ENCODE measurements around the gene PRDM10. TPM values are rescaled to one million over a fixed set of nuclear protein-coding genes. Genes with fewer than 3 reads are reported as not detected.
"Not testable (repeated sequence)": the region's sequence is repeated elsewhere in the genome, so short reads cannot be mapped to it uniquely, and the experiment has no call there.

Gene PRDM10
- 6.6 TPM for total RNA-seq
- long read RNA-seq, partial matches to known transcripts, result 2 of 4 reads
- long read RNA-seq, other reads (novel, unspliced or antisense), result 2 of 4 reads

GRCh38 chr11:130002352-130002845, at the start of gene PRDM10:
Gene PRDM10, minus strand, starts transcription at chr11:130002835. Its CDS starts 41,871 bp downstream, at chr11:129960964.
- ATAC-seq (peak; percentile 86), DNase-seq (peak; percentile 95)
- intact Hi-C loops (cut with micrococcal nuclease), result no loop called here

GRCh38 chr11:130051082-130051481, 48.4 kb upstream of the PRDM10 start:
- ATAC-seq (peak; percentile 63), DNase-seq (no peak)
- intact Hi-C loops (cut with micrococcal nuclease), result no loop called here

GRCh38 chr11:130050257-130050656, 47.6 kb upstream of the PRDM10 start:
- ATAC-seq, result peak; percentile 79
- no peak for DNase-seq
- intact Hi-C loops (cut with micrococcal nuclease), result no loop called here

- DNase-seq, result no peak
- ATAC-seq, result no peak
- intact Hi-C loops (cut with micrococcal nuclease), result no loop called here
Measured at GRCh38 chr11:130049328-130049771, 46.7 kb upstream of the PRDM10 start.

GRCh38 chr11:130047141-130047540, 44.5 kb upstream of the PRDM10 start:
- DNase-seq (no peak), ATAC-seq (no peak)
- intact Hi-C loops (cut with micrococcal nuclease), result no loop called here

- intact Hi-C loops (cut with micrococcal nuclease), result no loop called here
- ATAC-seq, result peak; percentile 53
- no peak for DNase-seq
Measured at GRCh38 chr11:130043575-130043974, 40.9 kb upstream of the PRDM10 start.

GRCh38 chr11:130042093-130042591, 39.5 kb upstream of the PRDM10 start:
- DNase-seq (no peak), ATAC-seq (peak; percentile 28)
- intact Hi-C loops (cut with micrococcal nuclease), result no loop called here

- intact Hi-C loops (cut with micrococcal nuclease), result no loop called here
- DNase-seq (no peak), ATAC-seq (no peak)
Measured at GRCh38 chr11:130040281-130040940, 37.8 kb upstream of the PRDM10 start.

- DNase-seq (no peak), ATAC-seq (no peak)
Measured at GRCh38 chr11:130037881-130038585, 35.4 kb upstream of the PRDM10 start.

GRCh38 chr11:130037058-130037457, 34.4 kb upstream of the PRDM10 start:
- intact Hi-C loops (cut with micrococcal nuclease), result no loop called here
- ATAC-seq (no peak), DNase-seq (no peak)

More at GRCh38 chr11:130037881-130038585, 35.4 kb upstream of the PRDM10 start:
- intact Hi-C loops (cut with micrococcal nuclease), result no loop called here

GRCh38 chr11:130034236-130034635, 31.6 kb upstream of the PRDM10 start:
- ATAC-seq (no peak), DNase-seq (no peak)
- intact Hi-C loops (cut with micrococcal nuclease), result no loop called here

- DNase-seq (no peak), ATAC-seq (no peak)
- intact Hi-C loops (cut with micrococcal nuclease), result no loop called here
Measured at GRCh38 chr11:130032931-130033330, 30.3 kb upstream of the PRDM10 start.

- ATAC-seq (no peak), DNase-seq (no peak)
- intact Hi-C loops (cut with micrococcal nuclease), result no loop called here
Measured at GRCh38 chr11:130031945-130032344, 29.3 kb upstream of the PRDM10 start.

GRCh38 chr11:130031056-130031455, 28.4 kb upstream of the PRDM10 start:
- intact Hi-C loops (cut with micrococcal nuclease), result no loop called here
- DNase-seq (no peak), ATAC-seq (no peak)

GRCh38 chr11:130029137-130029536, 26.5 kb upstream of the PRDM10 start:
- intact Hi-C loops (cut with micrococcal nuclease), result no loop called here
- DNase-seq (no peak), ATAC-seq (no peak)

- intact Hi-C loops (cut with micrococcal nuclease), result no loop called here
- ATAC-seq, result no peak
- no peak for DNase-seq
Measured at GRCh38 chr11:130025371-130025770, 22.7 kb upstream of the PRDM10 start.

- intact Hi-C loops (cut with micrococcal nuclease), result no loop called here
- ATAC-seq, result no peak
- no peak for DNase-seq
Measured at GRCh38 chr11:130024361-130024760, 21.7 kb upstream of the PRDM10 start.

GRCh38 chr11:130023204-130023603, 20.6 kb upstream of the PRDM10 start:
- intact Hi-C loops (cut with micrococcal nuclease), result no loop called here
- DNase-seq (no peak), ATAC-seq (no peak)

GRCh38 chr11:130022799-130023198, 20.2 kb upstream of the PRDM10 start:
- ATAC-seq (no peak), DNase-seq (no peak)
- intact Hi-C loops (cut with micrococcal nuclease), result no loop called here

- DNase-seq; ATAC-seq; intact Hi-C loops (cut with micrococcal nuclease): not testable (repeated sequence)
Measured at GRCh38 chr11:130021606-130022005, 19.0 kb upstream of the PRDM10 start.

All from left ventricle myocardium superior (tissue), 1 donor.